ENCODE results near the gene TBX19.
"Not testable (repeated sequence)": the region's sequence is repeated elsewhere in the genome, so short reads cannot be mapped to it uniquely, and the experiment has no call there.

Gene TBX19

DNA sequence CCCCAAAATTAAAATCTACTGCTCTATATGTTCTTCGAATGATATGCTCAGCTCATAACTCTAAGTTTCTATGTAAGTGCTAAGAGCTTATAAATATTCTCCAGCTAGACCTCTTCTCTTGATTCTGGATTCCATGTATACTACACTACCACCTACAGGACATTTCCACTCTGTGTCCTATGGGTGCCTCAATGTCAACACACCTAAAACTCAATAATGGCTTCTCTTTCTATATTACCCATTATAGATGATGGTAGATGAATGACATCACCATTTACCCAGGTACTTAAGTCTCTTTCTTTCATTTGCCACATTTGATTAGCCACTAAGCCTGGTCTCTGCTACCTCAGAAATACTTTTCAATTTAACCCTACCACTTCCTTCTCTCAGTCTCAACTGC lies 41.3 kb downstream of the TBX19 start:
- DNase-seq = no peak

DNA sequence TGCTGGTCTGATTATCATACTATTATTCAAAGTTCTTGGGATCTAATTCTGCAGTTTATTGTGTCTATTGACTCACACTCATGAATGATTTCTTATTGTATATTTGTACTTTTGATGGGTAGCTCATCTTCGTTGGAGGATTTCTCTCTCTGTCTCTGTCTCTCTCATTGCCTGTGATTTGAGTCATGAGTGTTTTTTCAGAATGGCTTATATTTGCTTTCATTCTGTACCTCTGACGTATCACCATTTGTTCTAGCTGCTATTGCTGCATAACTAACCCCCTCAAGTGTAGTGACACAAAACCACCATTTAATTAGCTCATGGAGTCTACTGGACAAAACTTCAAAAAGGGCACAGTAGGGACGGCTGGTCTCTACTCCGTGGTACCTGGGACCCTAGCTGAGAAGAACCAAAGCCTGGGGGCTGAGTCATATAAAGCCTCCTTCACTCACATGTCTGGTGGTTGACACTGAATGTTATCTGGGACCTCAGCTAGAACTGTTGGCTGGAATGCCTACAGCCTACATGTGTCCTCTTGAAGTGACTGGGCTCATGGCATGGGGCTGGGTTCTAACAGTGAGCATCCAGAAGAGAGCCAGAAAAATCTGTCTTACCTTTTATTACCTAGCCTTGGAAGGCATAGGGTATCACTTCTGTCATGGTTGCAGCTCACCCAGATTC lies 44.2 kb downstream of the TBX19 start:
- no peak for DNase-seq

DNA sequence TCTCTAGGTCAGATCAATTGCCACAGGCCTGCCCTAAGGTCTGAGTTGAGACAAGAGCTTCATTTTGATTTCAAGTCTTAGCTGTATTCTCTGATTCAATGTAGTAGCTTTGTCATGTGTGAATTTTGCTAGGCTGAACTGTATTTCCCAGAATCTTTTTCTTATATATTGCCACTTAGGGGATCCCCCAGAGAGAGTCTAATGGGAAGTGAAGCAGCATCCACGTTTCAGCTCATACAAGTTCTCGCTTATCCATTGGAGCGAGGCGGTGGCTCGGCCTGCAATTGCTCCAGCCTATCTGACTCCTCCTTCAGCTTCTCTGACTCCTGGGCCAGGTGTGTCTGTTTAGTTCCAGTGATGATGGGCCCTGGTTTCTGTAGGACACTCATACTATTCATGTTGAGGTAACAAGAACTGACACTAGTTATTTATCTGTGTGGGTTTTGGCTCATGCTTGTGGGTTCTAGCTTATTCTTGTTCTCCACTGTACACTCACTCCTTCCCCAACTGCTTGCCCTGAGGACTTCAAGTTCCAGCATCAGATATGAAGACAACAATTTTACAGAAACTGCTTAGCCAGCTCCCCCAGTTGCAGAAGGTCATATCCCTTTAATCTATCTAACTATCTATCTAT lies 48.2 kb downstream of the TBX19 start:
- no peak for DNase-seq

DNA sequence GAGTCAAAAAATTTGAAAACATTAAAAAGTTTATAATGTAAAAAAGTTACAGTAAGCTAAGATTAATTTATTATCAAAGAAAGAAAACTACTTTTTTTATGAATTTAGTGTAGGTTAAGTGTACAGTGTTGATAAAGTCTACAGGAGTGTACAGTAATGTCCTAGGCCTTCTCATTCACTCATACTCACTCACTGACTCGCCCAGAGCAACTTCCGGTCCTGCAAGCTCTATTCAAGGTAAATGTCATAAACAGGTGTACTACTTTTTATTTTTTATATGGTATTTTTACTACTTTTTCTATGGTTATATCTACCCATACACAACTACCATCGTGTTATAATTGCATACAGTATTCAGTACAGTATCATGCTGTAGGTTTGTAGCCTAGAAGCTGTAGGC lies 49.6 kb downstream of the TBX19 start:
- no peak for DNase-seq

- no peak for DNase-seq
These were observed 50.9 kb downstream of the TBX19 start for GRCh38 chr1:168331569-168331968.

- no peak for DNase-seq
These were observed 53.0 kb downstream of the TBX19 start for GRCh38 chr1:168333562-168334276.

- no peak for DNase-seq
These were observed 54.8 kb downstream of the TBX19 start for GRCh38 chr1:168335500-168335899.

DNA sequence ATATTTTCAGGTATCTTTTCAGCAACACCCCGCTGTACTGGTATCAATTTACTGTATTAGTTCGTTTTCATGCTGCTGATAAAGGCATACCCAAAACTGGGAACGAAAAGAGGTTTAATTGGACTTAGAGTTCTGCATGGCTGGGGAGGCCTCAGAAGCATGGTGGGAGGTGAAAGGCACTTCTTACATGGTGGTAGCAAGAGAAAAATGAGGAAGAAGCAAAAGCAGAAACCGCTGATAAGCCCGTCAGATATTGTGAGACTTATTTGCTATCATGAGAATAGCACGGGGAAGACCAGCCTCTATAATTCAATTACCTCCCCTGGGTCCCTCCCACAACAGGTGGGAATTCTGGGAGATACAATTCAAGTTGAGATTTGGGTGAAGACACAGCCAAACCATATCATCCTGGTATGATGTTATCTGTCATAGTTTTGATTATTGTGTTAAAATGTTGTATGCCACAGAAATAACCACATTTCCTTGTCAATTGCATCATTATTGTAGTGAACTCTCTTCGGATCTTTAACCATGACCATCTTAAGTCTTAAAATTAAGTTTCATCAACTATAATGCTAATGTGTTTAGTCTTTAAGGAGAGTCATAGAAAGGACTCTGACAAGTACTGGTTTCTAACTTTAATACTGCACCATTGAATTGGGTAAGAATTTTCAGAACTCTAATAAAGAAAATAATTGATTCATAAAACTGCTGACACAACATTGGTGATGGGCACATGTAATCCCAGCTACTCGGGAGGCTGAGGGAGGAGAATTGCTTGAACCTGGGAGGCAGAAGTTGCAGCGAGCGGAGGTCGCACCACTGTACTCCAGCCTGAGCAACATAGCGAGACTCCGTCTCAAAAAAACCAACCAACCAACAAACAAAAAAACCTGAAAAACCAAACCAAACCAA lies 58.2 kb downstream of the TBX19 start:
- DNase-seq = no peak

DNA sequence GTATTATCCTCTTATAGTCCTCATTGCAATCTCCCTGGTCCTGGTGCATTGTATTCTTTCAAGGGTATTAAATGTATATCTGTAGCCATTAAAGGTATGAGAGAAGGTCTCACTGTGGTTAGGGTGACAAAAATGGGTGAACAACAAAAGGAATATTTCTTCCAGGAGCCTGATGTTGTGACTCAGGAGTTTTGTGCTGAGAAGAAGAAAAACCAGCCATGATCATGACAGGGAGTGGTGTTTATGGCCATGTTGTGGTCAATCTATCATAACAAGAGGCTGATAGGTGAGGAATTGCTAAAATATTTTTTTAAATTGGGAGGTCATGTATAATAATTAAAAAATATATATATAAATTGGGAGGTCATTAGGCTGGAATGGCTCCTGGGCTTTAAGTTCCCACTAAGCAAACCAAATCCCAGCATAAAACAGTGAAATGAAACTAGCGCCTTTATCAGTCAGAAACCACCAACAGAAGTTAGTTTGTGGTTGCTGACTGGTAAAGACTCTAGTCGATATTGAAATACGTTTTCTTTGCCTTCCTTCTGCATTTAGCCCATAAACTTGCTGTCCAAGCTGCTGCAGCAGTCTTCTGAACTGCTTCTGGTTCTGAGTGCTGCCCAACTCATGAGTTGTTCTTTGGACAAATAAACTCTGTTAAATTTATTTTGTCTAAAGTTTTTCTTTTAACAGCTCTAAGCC lies 60.3 kb downstream of the TBX19 start:
- DNase-seq = no peak

- no peak for DNase-seq
These were observed 60.9 kb downstream of the TBX19 start for GRCh38 chr1:168341483-168341975.

GRCh38 chr1:168342572-168343280 lies 62.0 kb downstream of the TBX19 start:
- peak; percentile 84 for DNase-seq

GRCh38 chr1:168343566-168343965 lies 62.9 kb downstream of the TBX19 start:
- no peak for DNase-seq

DNA sequence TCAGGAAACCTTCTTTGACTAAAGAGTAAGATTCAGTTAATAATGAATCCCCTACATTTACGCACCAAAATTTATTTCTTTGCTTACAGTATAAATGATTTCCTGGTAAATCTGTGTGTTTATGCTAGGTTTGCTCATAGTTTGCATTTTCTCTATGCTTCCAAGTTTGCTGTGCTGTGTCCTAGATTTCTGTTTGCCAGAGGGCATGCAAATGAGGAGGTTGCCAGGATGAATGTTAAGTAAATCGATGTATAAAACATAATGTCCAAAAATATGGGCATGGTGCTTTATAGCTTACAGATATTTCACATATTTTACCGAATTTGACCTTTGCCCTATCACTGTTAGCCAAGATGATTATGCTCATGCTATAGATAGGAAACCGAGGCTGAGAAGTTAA lies 63.8 kb downstream of the TBX19 start:
- no peak for DNase-seq

- DNase-seq = no peak
These were observed 65.3 kb downstream of the TBX19 start for GRCh38 chr1:168345939-168346338.

- DNase-seq = no peak
These were observed 67.0 kb downstream of the TBX19 start for GRCh38 chr1:168347630-168348029.

- no peak for DNase-seq
These were observed 67.6 kb downstream of the TBX19 start for GRCh38 chr1:168348146-168348709.

DNA sequence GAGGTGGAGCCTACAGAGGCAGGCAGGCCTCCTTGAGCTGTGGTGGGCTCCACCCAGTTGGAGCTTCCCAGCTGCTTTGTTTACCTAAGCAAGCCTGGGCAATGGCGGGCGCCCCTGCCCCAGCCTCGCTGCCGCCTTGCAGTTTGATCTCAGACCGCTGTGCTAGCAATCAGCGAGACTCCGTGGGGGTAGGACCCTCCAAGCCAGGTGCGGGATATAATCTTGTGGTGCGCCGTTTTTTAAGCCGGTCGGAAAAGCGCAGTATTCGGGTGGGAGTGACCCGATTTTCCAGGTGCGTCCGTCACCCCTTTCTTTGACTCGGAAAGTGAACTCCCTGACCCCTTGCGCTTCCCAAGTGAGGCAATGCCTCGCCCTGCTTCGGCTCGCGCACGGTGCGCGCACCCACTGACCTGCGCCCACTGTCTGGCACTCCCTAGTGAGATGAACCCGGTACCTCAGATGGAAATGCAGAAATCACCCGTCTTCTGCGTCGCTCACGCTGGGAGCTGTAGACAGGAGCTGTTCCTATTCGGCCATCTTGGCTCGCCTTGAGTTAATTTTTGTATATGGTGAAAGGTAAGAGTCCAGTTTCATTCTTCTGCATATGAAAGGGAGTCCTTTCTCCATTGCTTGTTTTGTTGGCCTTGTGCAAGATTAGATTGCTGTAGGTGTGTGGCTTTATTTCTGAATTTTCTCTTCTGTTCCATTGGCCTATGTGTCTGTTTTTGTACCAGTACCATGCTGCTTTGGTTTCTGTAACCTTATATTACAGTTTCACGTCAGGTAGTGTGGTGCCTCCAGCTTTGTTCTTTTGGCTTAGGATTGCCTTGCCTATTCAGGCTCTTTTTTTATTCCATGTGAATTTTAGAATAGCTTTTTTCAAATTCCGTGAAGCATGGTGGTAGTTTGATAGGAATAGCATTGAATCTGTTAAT lies 73.9 kb downstream of the TBX19 start:
- DNase-seq = not testable (repeated sequence)

- no peak for DNase-seq
These were observed 79.7 kb downstream of the TBX19 start for GRCh38 chr1:168360151-168361021.

DNA sequence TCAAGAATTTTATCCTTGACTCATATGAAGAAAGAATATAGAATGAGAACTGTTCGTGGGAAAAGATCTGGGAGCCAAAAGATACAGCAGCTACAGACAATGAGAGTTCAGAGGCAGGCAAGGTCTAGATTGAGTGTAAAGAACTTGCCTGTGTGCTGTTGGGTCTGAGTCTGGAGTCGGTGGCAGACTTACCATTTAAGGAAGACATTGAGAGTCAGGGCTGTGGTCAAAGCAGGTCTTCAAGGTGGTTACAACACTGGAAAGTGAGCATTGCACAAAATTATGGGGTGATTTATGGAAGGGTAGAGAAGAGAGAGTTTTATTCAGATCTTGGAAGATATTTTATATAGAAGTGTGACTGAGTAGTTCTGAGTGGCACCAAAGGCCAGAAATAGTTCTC lies 80.6 kb downstream of the TBX19 start:
- no peak for DNase-seq
